Keratinocyte (primary cell): ENCODE measurements around the gene SCAF8. TPM values are rescaled to one million over a fixed set of nuclear protein-coding genes. Genes with fewer than 3 reads are reported as not detected.

Experiments
- DNase-seq: peaks from one replicate; pipeline ENCODE4 v3.0.0-alpha.2; 2011; ENCODE audit warnings: low read depth, missing footprints, low spot score
- FAIRE-seq: peaks from 2 replicates; lab custom pipeline; 2011; peaks lifted over from hg19 to GRCh38; lab: Jason Lieb, UNC
- H2AFZ ChIP-seq: 2 replicates; pipeline ENCODE4 v1.6.0; 2012; ENCODE audit warnings: low read length, control low read depth, inconsistent platforms; ENCODE audit not compliant: control insufficient read depth
- H3K27ac ChIP-seq: 2 replicates; pipeline ENCODE4 v1.5.1; 2011; ENCODE audit warnings: low read length; ENCODE audit not compliant: control insufficient read depth, insufficient read depth
- H3K27me3 ChIP-seq: 3 replicates; pipeline ENCODE4 v1.6.0; 2011; ENCODE audit warnings: low read length; ENCODE audit not compliant: control insufficient read depth, insufficient read depth; ENCODE audit errors: extremely low read depth
- H3K36me3 ChIP-seq, 2 experiments: 2 replicates in 1 of 2; 3 replicates in 1 of 2; pipeline ENCODE4 v1.5.1; 2011; ENCODE audit warnings: low read length in 2 of 2, mild to moderate bottlenecking in 1 of 2; ENCODE audit not compliant: control insufficient read depth in 2 of 2, insufficient read depth in 2 of 2; ENCODE audit errors: extremely low read depth in 1 of 2
- H3K4me1 ChIP-seq: 3 replicates; pipeline ENCODE4 v1.5.1; 2011; ENCODE audit warnings: low read length; ENCODE audit not compliant: control insufficient read depth, insufficient read depth; ENCODE audit errors: extremely low read depth
- H3K4me2 ChIP-seq: 3 replicates; pipeline ENCODE4 v1.6.0; 2011; ENCODE audit warnings: low read depth, low read length; ENCODE audit not compliant: control insufficient read depth, insufficient read depth; ENCODE audit errors: extremely low read depth
- H3K4me3 ChIP-seq, 3 experiments: fragments of 200-600 bp in 1 of 3; sonication (generic) in 1 of 3; 2 replicates in 2 of 3; 3 replicates in 1 of 3; pipeline ENCODE4 v1.5.1; 2011 to 2016; ENCODE audit warnings: low read length in 3 of 3, mild to moderate bottlenecking in 3 of 3, control low read depth in 2 of 3, inconsistent platforms in 1 of 3, low read depth in 1 of 3, mixed read lengths in 1 of 3, mixed run types in 1 of 3, moderate library complexity in 1 of 3; ENCODE audit not compliant: control insufficient read depth in 2 of 3, insufficient read depth in 2 of 3; ENCODE audit errors: extremely low read depth in 1 of 3
- H3K79me2 ChIP-seq: 2 replicates; pipeline ENCODE4 v1.6.0; 2012; ENCODE audit warnings: low read length; ENCODE audit not compliant: control insufficient read depth, insufficient read depth
- H3K9ac ChIP-seq: 3 replicates; pipeline ENCODE4 v1.6.0; 2011; ENCODE audit warnings: low read length; ENCODE audit not compliant: control insufficient read depth, insufficient read depth; ENCODE audit errors: extremely low read depth
- H3K9me1 ChIP-seq: 3 replicates; pipeline ENCODE4 v1.6.0; 2011; ENCODE audit warnings: low read length; ENCODE audit not compliant: control insufficient read depth, insufficient read depth; ENCODE audit errors: extremely low read depth
- H3K9me3 ChIP-seq: 2 replicates; pipeline ENCODE4 v1.5.1; 2012; ENCODE audit warnings: low read depth, low read length; ENCODE audit not compliant: control insufficient read depth
- H4K20me1 ChIP-seq: 3 replicates; pipeline ENCODE4 v1.6.0; 2011; ENCODE audit warnings: low read length; ENCODE audit not compliant: control insufficient read depth, insufficient read depth; ENCODE audit errors: extremely low read depth
- EZH2 ChIP-seq: IDR thresholded peaks from one replicate; pipeline ENCODE4 v1.6.1; 2012; ENCODE audit warnings: inconsistent platforms, mild to moderate bottlenecking, low read length, moderate library complexity
- dilution Hi-C: fragments of 300-500 bp; cut with MboI; formaldehyde crosslinking; loops from one replicate; pipeline ENCODE4 v1.7.0; 2020; ENCODE audit warnings: low sequenced_read_pairs; ENCODE audit not compliant: extremely low pct_ligation_motif_present
- polyA plus RNA-seq, 5 experiments: library from polyadenylated mRNA; depleted of rRNA in 3 of 5; stranded (reverse) in 3 of 5; stranded (forward) in 1 of 5; unstranded in 1 of 5; fragments of >200 nt; gene quantifications; 1 replicate in 1 of 5; 2 replicates in 3 of 5; 3 replicates in 1 of 5; pipeline versions ENCODE4 v1.2.1 to v1.2.3, GENCODE V29; 2011 to 2012; ENCODE audit warnings: missing spikeins in 2 of 5, low read depth in 1 of 5, low replicate concordance in 1 of 5
- TF ChIP-seq, protein P1 (sequence below), 3 experiments: IDR thresholded peaks in 1 of 3; conservative IDR thresholded peaks in 1 of 3; optimal IDR thresholded peaks in 1 of 3; 2 replicates in 2 of 3; 3 replicates in 1 of 3; pipeline versions ENCODE3 to v1.5.1; 2011; ENCODE audit warnings: low read length in 3 of 3, mild to moderate bottlenecking in 3 of 3, moderate library complexity in 2 of 3, control low read depth in 1 of 3, inconsistent platforms in 1 of 3; ENCODE audit not compliant: insufficient read depth in 2 of 3; ENCODE audit errors: extremely low read depth in 1 of 3

The SCAF8 gene
- polyA plus RNA-seq, 1 donor (not counting 4 experiments of a cell fraction or from before 2014, with no cell fraction given): 19.1 TPM

DNA sequence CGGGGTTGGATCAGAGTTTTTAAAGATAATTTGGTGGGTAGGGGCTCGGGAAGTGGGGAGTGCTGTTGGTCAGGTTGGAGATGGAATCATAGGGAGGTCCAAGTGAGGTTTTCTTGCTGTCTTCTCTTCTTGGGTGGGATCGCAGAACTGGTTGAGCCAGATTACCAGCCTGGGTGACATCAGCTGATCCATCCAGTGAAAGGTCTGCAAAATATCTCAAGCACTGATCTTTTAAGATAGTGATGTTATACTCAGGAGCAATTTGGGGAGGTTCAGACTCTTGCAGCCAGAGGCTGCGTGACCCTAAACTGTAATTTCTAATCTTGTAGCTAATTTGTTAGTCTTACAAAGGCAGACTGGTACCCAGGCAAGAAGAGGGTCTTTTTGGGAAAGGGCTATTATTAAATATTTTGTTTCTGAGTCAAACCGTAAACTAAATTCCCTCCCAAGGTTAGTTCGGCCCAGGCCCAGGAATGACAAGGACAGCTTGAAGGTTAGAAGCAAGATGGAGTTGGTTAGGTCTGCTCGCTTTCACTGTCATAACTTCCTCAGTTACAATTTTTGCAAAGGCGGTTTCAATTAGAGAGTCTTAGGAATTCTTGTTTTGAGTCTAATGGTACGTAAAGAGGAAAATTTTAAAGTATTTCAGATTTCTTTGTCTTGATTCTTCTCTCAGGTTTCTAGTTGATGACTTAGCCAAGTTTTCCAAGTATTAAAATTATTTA lies 53.1 kb downstream of the SCAF8 start:
- no peak overlapping the region for H3K27ac ChIP-seq
- H3K9me3 ChIP-seq: no peaks in the 10 kb centered on the region
- H3K9ac ChIP-seq: no peak overlapping the region
- no peak overlapping the region for H3K4me3 ChIP-seq
- dilution Hi-C loops: no loop called here
- no peak for FAIRE-seq
- H3K36me3 ChIP-seq: peaks cover 0 to 2% of the 10 kb centered on the region in 2 experiments
- no peak overlapping the region for H3K4me2 ChIP-seq
- DNase-seq: no peak
- peaks cover 49% of the 10 kb centered on the region for H3K79me2 ChIP-seq
- H3K4me1 ChIP-seq: peaks cover 2% of the 10 kb centered on the region
- H3K27me3 ChIP-seq: no peaks in the 10 kb centered on the region
- no peak overlapping the region for H2AFZ ChIP-seq
- H4K20me1 ChIP-seq: peaks cover 4% of the 10 kb centered on the region
- TF ChIP-seq EZH2: no peak
- TF ChIP-seq, protein P1, sequence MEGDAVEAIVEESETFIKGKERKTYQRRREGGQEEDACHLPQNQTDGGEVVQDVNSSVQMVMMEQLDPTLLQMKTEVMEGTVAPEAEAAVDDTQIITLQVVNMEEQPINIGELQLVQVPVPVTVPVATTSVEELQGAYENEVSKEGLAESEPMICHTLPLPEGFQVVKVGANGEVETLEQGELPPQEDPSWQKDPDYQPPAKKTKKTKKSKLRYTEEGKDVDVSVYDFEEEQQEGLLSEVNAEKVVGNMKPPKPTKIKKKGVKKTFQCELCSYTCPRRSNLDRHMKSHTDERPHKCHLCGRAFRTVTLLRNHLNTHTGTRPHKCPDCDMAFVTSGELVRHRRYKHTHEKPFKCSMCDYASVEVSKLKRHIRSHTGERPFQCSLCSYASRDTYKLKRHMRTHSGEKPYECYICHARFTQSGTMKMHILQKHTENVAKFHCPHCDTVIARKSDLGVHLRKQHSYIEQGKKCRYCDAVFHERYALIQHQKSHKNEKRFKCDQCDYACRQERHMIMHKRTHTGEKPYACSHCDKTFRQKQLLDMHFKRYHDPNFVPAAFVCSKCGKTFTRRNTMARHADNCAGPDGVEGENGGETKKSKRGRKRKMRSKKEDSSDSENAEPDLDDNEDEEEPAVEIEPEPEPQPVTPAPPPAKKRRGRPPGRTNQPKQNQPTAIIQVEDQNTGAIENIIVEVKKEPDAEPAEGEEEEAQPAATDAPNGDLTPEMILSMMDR (optimal IDR thresholded peaks at IDR 0.05 in 1 of 3, IDR thresholded peaks at IDR 0.05 in 1 of 3, conservative IDR thresholded peaks at IDR 0.05 in 1 of 3; ENCODE audit: extremely low read depth in 1 of 3, insufficient read depth in 2 of 3, low read length in 3 of 3): no peak
- H3K9me1 ChIP-seq: no peaks in the 10 kb centered on the region

DNA sequence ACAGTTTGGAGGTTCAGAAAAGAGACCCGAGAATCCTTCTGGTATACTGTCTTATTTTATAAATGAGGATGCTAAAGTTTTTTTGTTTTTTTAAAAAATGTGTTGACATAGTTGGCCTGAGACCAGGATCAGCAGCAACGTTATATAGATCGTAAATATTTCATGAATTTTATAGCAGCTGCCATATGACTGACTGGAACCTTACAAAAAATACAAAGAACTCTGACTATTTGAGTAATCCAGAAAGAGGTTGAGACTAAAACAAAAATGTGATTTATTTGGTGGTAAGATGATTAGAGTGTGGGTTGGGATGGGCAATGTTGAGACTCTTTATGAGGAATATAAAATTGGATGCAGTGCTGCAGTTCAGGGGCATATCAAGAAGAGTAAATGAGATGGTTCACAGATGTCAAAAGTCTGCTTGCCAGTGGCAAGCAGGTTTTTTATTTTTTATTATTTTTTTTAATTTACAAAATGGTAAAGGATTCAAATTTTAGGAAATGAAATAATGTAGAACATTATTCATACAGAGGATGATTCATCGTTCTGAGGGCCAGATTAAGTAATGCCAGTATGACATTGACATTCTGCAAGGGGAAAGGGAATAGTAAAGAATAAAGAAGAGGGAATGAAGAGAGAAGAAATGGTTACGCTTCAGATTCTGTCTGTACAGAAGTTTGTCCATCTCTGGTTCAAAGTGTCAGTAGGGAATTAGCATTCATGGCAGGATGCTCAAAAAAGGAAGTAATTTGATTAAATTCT lies 58.5 kb downstream of the SCAF8 start:
- no peak overlapping the region for H3K27ac ChIP-seq
- no peak for TF ChIP-seq EZH2
- TF ChIP-seq, protein P1 (optimal IDR thresholded peaks at IDR 0.05 in 1 of 3, IDR thresholded peaks at IDR 0.05 in 1 of 3, conservative IDR thresholded peaks at IDR 0.05 in 1 of 3; ENCODE audit: extremely low read depth in 1 of 3, insufficient read depth in 2 of 3, low read length in 3 of 3): no peak
- no peaks in the 10 kb centered on the region for H3K27me3 ChIP-seq
- H3K79me2 ChIP-seq: peaks cover 22% of the 10 kb centered on the region
- no peak for FAIRE-seq
- no peak overlapping the region for H2AFZ ChIP-seq
- H4K20me1 ChIP-seq: peaks cover 4% of the 10 kb centered on the region
- H3K4me2 ChIP-seq: no peak overlapping the region
- peaks cover 18% of the 10 kb centered on the region for H3K4me1 ChIP-seq
- H3K36me3 ChIP-seq: peaks cover 1 to 2% of the 10 kb centered on the region in 2 experiments
- no peak overlapping the region for H3K4me3 ChIP-seq
- H3K9ac ChIP-seq: no peak overlapping the region
- H3K9me3 ChIP-seq: no peaks in the 10 kb centered on the region
- dilution Hi-C loops: no loop called here
- DNase-seq: no peak
- no peaks in the 10 kb centered on the region for H3K9me1 ChIP-seq
